Panc1 (cell line): ENCODE results near the gene DLGAP1.

Source experiments
- CTCF ChIP-seq: fragments of 450-650 bp; IDR thresholded peaks from 2 replicates; pipeline ENCODE4 v1.5.1; 2017; ENCODE audit warnings: mild to moderate bottlenecking
- POLR2AphosphoS5 ChIP-seq: IDR thresholded peaks from 2 replicates; pipeline ENCODE4 v1.6.1; 2012; ENCODE audit warnings: mild to moderate bottlenecking, low read depth, low read length, moderate library complexity
- TF ChIP-seq, protein P1 (sequence below), 2 experiments: IDR thresholded peaks; 2 replicates each; pipeline ENCODE4 v1.6.1; 2011 to 2012; ENCODE audit warnings: low read depth in 2 of 2, control low read depth in 1 of 2, low read length in 1 of 2, mild to moderate bottlenecking in 1 of 2, moderate library complexity in 1 of 2; ENCODE audit not compliant: insufficient read depth in 1 of 2

- no peak for TF ChIP-seq CTCF
- TF ChIP-seq POLR2AphosphoS5, result no peak
- TF ChIP-seq, protein P1, sequence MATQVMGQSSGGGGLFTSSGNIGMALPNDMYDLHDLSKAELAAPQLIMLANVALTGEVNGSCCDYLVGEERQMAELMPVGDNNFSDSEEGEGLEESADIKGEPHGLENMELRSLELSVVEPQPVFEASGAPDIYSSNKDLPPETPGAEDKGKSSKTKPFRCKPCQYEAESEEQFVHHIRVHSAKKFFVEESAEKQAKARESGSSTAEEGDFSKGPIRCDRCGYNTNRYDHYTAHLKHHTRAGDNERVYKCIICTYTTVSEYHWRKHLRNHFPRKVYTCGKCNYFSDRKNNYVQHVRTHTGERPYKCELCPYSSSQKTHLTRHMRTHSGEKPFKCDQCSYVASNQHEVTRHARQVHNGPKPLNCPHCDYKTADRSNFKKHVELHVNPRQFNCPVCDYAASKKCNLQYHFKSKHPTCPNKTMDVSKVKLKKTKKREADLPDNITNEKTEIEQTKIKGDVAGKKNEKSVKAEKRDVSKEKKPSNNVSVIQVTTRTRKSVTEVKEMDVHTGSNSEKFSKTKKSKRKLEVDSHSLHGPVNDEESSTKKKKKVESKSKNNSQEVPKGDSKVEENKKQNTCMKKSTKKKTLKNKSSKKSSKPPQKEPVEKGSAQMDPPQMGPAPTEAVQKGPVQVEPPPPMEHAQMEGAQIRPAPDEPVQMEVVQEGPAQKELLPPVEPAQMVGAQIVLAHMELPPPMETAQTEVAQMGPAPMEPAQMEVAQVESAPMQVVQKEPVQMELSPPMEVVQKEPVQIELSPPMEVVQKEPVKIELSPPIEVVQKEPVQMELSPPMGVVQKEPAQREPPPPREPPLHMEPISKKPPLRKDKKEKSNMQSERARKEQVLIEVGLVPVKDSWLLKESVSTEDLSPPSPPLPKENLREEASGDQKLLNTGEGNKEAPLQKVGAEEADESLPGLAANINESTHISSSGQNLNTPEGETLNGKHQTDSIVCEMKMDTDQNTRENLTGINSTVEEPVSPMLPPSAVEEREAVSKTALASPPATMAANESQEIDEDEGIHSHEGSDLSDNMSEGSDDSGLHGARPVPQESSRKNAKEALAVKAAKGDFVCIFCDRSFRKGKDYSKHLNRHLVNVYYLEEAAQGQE (IDR thresholded peaks at IDR 0.05; ENCODE audit: insufficient read depth in 1 of 2, low read depth in 2 of 2, low read length in 1 of 2), result no peak
Measured at GRCh38 chr18:3538954-3539617, 916.0 kb downstream of the DLGAP1 start.
